Uterus (tissue), 4 donors: ENCODE results near the gene EFHC1. TPM values are rescaled to one million over a fixed set of nuclear protein-coding genes. Genes with fewer than 3 reads are reported as not detected.
"Not testable (repeated sequence)": the region's sequence is repeated elsewhere in the genome, so short reads cannot be mapped to it uniquely, and the experiment has no call there.

Experiments used
- DNase-seq, 2 donors: peaks; one replicate each; pipeline ENCODE4 v3.0.0-alpha.2; 2019 to 2020
- H3K27ac ChIP-seq, 2 donors: fragments of 200-600 bp; sonication (generic); 1 replicate in 1 of 2; 2 replicates in 1 of 2; pipeline ENCODE4 v1.5.1; 2016 to 2018
- H3K27me3 ChIP-seq, 2 donors: fragments of 200-600 bp; sonication (generic); one replicate each; pipeline ENCODE4 v1.5.1; 2018 to 2019; ENCODE audit warnings: control low read depth in 1 of 2
- H3K36me3 ChIP-seq, 2 donors: fragments of 200-600 bp; sonication (generic); one replicate each; pipeline ENCODE4 v1.5.1; 2019; ENCODE audit warnings: control low read depth in 1 of 2
- H3K4me1 ChIP-seq, 2 donors: fragments of 200-600 bp; sonication (generic); one replicate each; pipeline ENCODE4 v1.5.1; 2018 to 2019; ENCODE audit warnings: control low read depth in 1 of 2
- H3K4me3 ChIP-seq, 2 donors: fragments of 200-600 bp; sonication (generic); 1 replicate in 1 of 2; 2 replicates in 1 of 2; pipeline ENCODE4 v1.5.1; 2018 to 2019; ENCODE audit warnings: mild to moderate bottlenecking in 1 of 2
- H3K9me3 ChIP-seq, 2 donors: fragments of 200-600 bp; sonication (generic); one replicate each; pipeline ENCODE4 v1.5.1; 2019; ENCODE audit warnings: control low read depth in 1 of 2
- CTCF ChIP-seq, 4 experiments: fragments of 200-600 bp in 2 of 4; fragments of 450-650 bp in 2 of 4; sonication (generic) in 2 of 4; IDR thresholded peaks; one replicate each; pipeline ENCODE4 v1.5.1; 2016 to 2019; ENCODE audit warnings: antibody characterized with exemption in 4 of 4, mild to moderate bottlenecking in 2 of 4, moderate library complexity in 1 of 4
- POLR2A ChIP-seq, 2 donors: fragments of 450-650 bp; IDR thresholded peaks; one replicate each; pipeline ENCODE4 v1.6.1; 2016; ENCODE audit warnings: antibody characterized with exemption in 2 of 2, mild to moderate bottlenecking in 1 of 2, moderate library complexity in 1 of 2
- intact Hi-C: fragments of 100-400 bp; cut with DNase I; formaldehyde crosslinking; loops from one replicate; pipeline ENCODE4 v1.15.1; 2023; ENCODE audit warnings: low total_unique reads
- total RNA-seq, 4 donors: library from RNA; depleted of rRNA in 3 of 4; stranded (reverse); fragments of >200 nt in 3 of 4; gene quantifications; one replicate each; pipeline versions ENCODE4 v1.1.0 to v1.2.4, GENCODE V29; 2014 to 2023
- donor health status: DM: yes; HTN: yes; CAD: no.

EFHC1 gene
- total RNA-seq, 4 donors from 2014 or later, result 15.6 to 63.0 (median 29.5) TPM

GRCh38 chr6:52435345-52435744, 15.2 kb downstream of the EFHC1 start:
- Histone ChIP-seq H3K36me3 (no peaks in the 10 kb centered on the region), H3K4me1 (no peaks in the 10 kb centered on the region), H3K9me3 (no peaks in the 10 kb centered on the region), H3K4me3 (no peak overlapping the region), H3K27ac (no peak overlapping the region), H3K27me3 (no peaks in the 10 kb centered on the region)
- no peak for DNase-seq
- intact Hi-C loops, result no loop called here
- no peak for TF ChIP-seq POLR2A (IDR thresholded peaks at IDR 0.05)
- TF ChIP-seq CTCF (IDR thresholded peaks at IDR 0.05), result no peak

GRCh38 chr6:52438926-52439325, 18.8 kb downstream of the EFHC1 start:
- DNase-seq, result no peak
- H3K27ac ChIP-seq, result no peak overlapping the region
- no peak for TF ChIP-seq POLR2A (IDR thresholded peaks at IDR 0.05)
- TF ChIP-seq CTCF (IDR thresholded peaks at IDR 0.05), result no peak
- no peaks in the 10 kb centered on the region for H3K9me3 ChIP-seq
- no peaks in the 10 kb centered on the region for H3K4me1 ChIP-seq
- no peaks in the 10 kb centered on the region for H3K36me3 ChIP-seq
- intact Hi-C loops, result no loop called here
- no peaks in the 10 kb centered on the region for H3K27me3 ChIP-seq
- H3K4me3 ChIP-seq, result no peak overlapping the region

GRCh38 chr6:52454556-52454955, 34.4 kb downstream of the EFHC1 start:
- Histone ChIP-seq H3K36me3 (no peaks in the 10 kb centered on the region), H3K4me1 (no peaks in the 10 kb centered on the region), H3K27ac (no peak overlapping the region), H3K9me3 (no peaks in the 10 kb centered on the region), H3K27me3 (no peaks in the 10 kb centered on the region), H3K4me3 (no peak overlapping the region)
- intact Hi-C loops, result no loop called here
- TF ChIP-seq POLR2A (IDR thresholded peaks at IDR 0.05) (no peak), CTCF (IDR thresholded peaks at IDR 0.05) (no peak)
- no peak for DNase-seq

GRCh38 chr6:52457096-52457495, 37.0 kb downstream of the EFHC1 start:
- Histone ChIP-seq H3K9me3 (no peaks in the 10 kb centered on the region), H3K4me1 (no peaks in the 10 kb centered on the region), H3K27me3 (no peaks in the 10 kb centered on the region), H3K27ac (no peak overlapping the region), H3K4me3 (no peak overlapping the region), H3K36me3 (no peaks in the 10 kb centered on the region)
- TF ChIP-seq CTCF (IDR thresholded peaks at IDR 0.05), result no peak
- TF ChIP-seq POLR2A (IDR thresholded peaks at IDR 0.05), result no peak
- intact Hi-C loops, result no loop called here
- DNase-seq, result no peak

- H3K36me3 ChIP-seq, H3K27me3 ChIP-seq, DNase-seq, H3K9me3 ChIP-seq, H3K27ac ChIP-seq, H3K4me3 ChIP-seq, intact Hi-C loops, H3K4me1 ChIP-seq: not testable (repeated sequence)
These were observed 41.1 kb downstream of the EFHC1 start for GRCh38 chr6:52461194-52461593.

- Histone ChIP-seq H3K27ac (no peak overlapping the region), H3K4me3 (no peak overlapping the region), H3K27me3 (no peaks in the 10 kb centered on the region), H3K4me1 (no peaks in the 10 kb centered on the region), H3K36me3 (no peaks in the 10 kb centered on the region), H3K9me3 (no peaks in the 10 kb centered on the region)
- intact Hi-C loops, result no loop called here
- TF ChIP-seq CTCF (IDR thresholded peaks at IDR 0.05) (no peak), POLR2A (IDR thresholded peaks at IDR 0.05) (no peak)
- no peak for DNase-seq
These were observed 54.0 kb downstream of the EFHC1 start for GRCh38 chr6:52474173-52474572.
